ENCODE measurements around the gene LCN15. TPM values are rescaled to one million over a fixed set of nuclear protein-coding genes. Genes with fewer than 3 reads are reported as not detected.

The LCN15 gene
- total and polyA plus RNA-seq, 2 of the 4 experiments (the other 2 are of a cell fraction), result not detected

- Histone ChIP-seq H2BK5ac (ENCODE audit: low read depth, low read length, poor library complexity, severe bottlenecking) (no peak overlapping the region), H3K23ac (ENCODE audit: low read depth, low read length) (no peak overlapping the region), H4K91ac (ENCODE audit: insufficient read depth, low read depth, low read length) (no peak overlapping the region), H4K20me1 (ENCODE audit: insufficient read depth, low read length) (peaks cover 81% of the 10 kb centered on the region), H3K79me1 (ENCODE audit: low read depth in 1 of 2, low read length in 2 of 2) (peaks cover 11 to 53% of the 10 kb centered on the region in 2 experiments), H3K4ac (ENCODE audit: low read depth, low read length) (no peak overlapping the region), H4K8ac (ENCODE audit: low read depth in 2 of 2, low read length in 2 of 2) (no peak overlapping the region), H3K4me3 (ENCODE audit: insufficient read depth, low read depth, low read length) (no peak overlapping the region), H3K56ac (ENCODE audit: extremely low read depth, insufficient read depth, low read length) (no peak overlapping the region), H3K27me3 (ENCODE audit: control insufficient read depth, insufficient read depth, low read length) (no peaks in the 10 kb centered on the region), H3K4me2 (ENCODE audit: low read depth, low read length) (no peak overlapping the region), H3K14ac (replicated peaks; ENCODE audit: low read depth, low read length) (no peak overlapping the region), H4K5ac (ENCODE audit: low read depth, low read length) (no peak overlapping the region), H2AK9ac (replicated peaks; ENCODE audit: low read depth, low read length, poor library complexity) (no peak overlapping the region), H2AFZ (replicated peaks; ENCODE audit: low read length, poor library complexity) (no peak overlapping the region), H2BK15ac (ENCODE audit: low read depth, low read length) (no peak overlapping the region), H3K4me1 (ENCODE audit: control insufficient read depth, insufficient read depth, low read length) (peaks cover 21% of the 10 kb centered on the region), H3K9ac (ENCODE audit: low read depth, low read length) (no peak overlapping the region), H3K9me1 (ENCODE audit: insufficient read depth, low read length) (peaks cover 19% of the 10 kb centered on the region), H2BK120ac (ENCODE audit: low read depth, low read length) (no peak overlapping the region), H3K9me3 (ENCODE audit: control insufficient read depth, insufficient read depth, low read length) (no peaks in the 10 kb centered on the region), H3K27ac (ENCODE audit: insufficient read depth, low read length) (no peak overlapping the region), H2BK20ac (ENCODE audit: low read depth, low read length) (no peak overlapping the region), H2AK5ac (ENCODE audit: low read depth, low read length) (no peak overlapping the region), H3K36me3 (ENCODE audit: control insufficient read depth, insufficient read depth, low read length) (peaks cover 51% of the 10 kb centered on the region), H3K18ac (ENCODE audit: low read depth, low read length) (no peak overlapping the region)
- in situ Hi-C loops (cut with MboI; ENCODE audit: low sequenced_read_pairs) (no loop called here), intact Hi-C loops (cut with micrococcal nuclease) (no loop called here), dilution Hi-C loops (cut with HindIII; ENCODE audit: low sequenced_read_pairs, unreplicated experiment) (no loop called here)
- WGBS, 2 experiments (ENCODE audit: extremely low coverage in 2 of 2, insufficient read length in 1 of 2), result 95% methylated on average over 24 of the region's 32 CpGs; no CpG with 5 or more reads in 1 of the 2 experiments
- ChIA-PET POLR2A (ENCODE audit: unreplicated experiment) (no interaction called here), CTCF (no interaction called here)
- ATAC-seq (ENCODE audit: low read depth), result no peak
- BruUV-seq (replicated peaks), result no TSS peak
- no peak for DNase-seq
- no peak for TF ChIP-seq CHD1 (IDR thresholded peaks at IDR 0.05; ENCODE audit: low read depth, low read length)
- TF ChIP-seq MAZ (IDR thresholded peaks at IDR 0.05; ENCODE audit: borderline replicate concordance, low read depth, low read length), result no peak
- TF ChIP-seq FOS (IDR thresholded peaks at IDR 0.05; ENCODE audit: low read depth, low read length), result no peak
- no peak for TF ChIP-seq ELK1 (IDR thresholded peaks at IDR 0.05; ENCODE audit: borderline replicate concordance, low read depth, low read length)
- TF ChIP-seq RFX5 (IDR thresholded peaks at IDR 0.05; ENCODE audit: low read depth, low read length), result no peak
- TF ChIP-seq RCOR1 (IDR thresholded peaks at IDR 0.05; ENCODE audit: insufficient replicate concordance, low read length), result no peak
- no peak for TF ChIP-seq POLR2A (IDR thresholded peaks at IDR 0.05; ENCODE audit: low read depth, low read length)
- TF ChIP-seq USF2 (IDR thresholded peaks at IDR 0.05; ENCODE audit: low read depth, low read length), result no peak
- TF ChIP-seq MAFK (IDR thresholded peaks at IDR 0.05; ENCODE audit: low read depth, low read length), result no peak
- no peak for TF ChIP-seq CTCF (conservative IDR thresholded peaks at IDR 0.05; ENCODE audit: low read depth, low read length)
- TF ChIP-seq BHLHE40 (IDR thresholded peaks at IDR 0.05; ENCODE audit: low read depth, low read length), result no peak
These were observed 40.8 kb downstream of the LCN15 start for GRCh38 chr9:136723362-136723976.

Measured in IMR-90 (cell line).